LoVo (cell line): ENCODE results near the gene CRPPA.
"Not testable (repeated sequence)": the region's sequence is repeated elsewhere in the genome, so short reads cannot be mapped to it uniquely, and the experiment has no call there.

Source experiments
- DNase-seq: peaks from one replicate; pipeline ENCODE4 v3.0.0-alpha.2; 2016; ENCODE audit warnings: low spot score

Gene CRPPA

DNA sequence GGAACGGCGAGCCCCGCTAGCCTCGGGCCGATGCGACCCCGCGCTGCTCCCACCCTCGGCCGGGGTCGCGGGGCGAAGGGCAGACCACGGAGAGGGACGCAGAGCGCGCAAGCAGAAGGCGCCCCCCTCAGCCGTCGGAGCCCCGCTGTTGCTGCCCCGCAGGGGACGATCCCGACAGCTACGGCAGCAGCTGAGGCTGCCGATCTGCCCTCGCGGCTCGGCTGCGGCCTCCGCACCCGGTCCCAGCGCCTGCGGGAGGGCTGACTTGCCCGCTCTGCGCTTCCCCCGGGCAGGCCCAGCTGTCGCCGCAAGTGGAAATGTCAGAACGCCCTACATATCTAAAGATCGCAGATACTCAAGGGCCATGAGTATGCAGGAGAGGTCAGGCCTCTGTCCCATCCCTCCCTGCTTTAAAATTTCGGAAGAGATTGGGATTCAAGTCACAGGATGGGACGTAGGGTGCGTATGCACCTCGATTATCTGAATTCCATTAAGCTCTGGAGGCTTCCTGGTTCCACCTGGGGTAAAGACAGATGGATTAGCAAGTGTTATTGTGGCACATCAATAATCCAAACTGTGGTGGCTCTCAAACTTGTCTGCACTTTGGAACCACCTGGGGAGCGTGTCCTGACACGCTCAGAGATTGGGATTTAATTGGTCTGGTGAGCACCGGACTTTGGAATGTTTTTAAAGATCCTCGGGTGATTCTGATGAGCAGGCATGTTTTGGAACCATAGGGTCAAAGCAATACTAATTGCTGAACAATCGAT is at the start of gene CRPPA:
CRPPA (minus strand) TSS at position 206 of the 770 bp plus-strand sequence. CDS start 216 bp downstream, outside the sequence.
- DNase-seq = peak; percentile 80

DNA sequence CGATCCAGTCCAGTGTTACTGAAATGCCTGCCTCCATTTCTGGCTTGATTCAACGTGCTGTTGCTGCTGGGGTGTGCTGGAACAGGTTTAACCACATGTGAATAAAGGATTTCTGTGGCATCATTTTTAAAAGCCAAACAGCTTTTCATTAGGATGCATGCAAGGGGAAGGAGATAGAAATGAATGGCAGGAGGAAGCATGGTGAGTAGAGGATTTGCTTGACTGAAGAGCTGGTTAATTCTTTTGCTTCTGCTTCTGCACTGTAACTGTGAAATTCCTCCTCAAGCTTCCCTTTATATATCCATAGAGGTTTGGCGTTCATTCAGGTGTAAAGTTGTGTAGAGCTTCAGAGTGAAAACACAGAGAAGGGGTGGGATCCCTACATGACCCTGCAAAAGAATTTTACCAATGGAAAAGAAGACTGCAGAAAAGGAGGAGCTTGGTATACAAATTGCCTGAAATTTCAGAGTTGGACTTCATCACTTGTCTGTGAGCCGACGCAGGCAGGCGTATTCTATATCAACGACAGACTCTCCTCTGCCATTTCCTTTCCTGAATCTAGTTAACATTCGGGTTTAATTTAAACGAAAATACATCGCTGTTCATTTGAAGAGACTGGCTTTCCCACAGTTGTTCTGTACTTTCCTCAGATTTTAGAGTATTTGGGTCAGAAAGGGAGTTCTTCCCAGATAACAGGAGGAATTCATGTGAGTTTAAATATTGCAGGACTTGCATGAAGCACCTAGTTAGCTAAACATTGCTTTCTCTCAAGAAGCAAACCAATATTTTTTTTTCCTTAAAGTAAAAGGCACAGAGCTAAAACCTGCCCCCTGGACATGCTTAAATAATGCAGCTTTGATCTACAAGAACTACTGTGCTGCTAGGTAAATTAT is 44.4 kb upstream of the CRPPA start, which contains the start of gene SOSTDC1:
SOSTDC1 (minus strand) TSS at position 270 of the 893 bp plus-strand sequence; CDS start at position 200, 70 bp downstream.
- no peak for DNase-seq

DNA sequence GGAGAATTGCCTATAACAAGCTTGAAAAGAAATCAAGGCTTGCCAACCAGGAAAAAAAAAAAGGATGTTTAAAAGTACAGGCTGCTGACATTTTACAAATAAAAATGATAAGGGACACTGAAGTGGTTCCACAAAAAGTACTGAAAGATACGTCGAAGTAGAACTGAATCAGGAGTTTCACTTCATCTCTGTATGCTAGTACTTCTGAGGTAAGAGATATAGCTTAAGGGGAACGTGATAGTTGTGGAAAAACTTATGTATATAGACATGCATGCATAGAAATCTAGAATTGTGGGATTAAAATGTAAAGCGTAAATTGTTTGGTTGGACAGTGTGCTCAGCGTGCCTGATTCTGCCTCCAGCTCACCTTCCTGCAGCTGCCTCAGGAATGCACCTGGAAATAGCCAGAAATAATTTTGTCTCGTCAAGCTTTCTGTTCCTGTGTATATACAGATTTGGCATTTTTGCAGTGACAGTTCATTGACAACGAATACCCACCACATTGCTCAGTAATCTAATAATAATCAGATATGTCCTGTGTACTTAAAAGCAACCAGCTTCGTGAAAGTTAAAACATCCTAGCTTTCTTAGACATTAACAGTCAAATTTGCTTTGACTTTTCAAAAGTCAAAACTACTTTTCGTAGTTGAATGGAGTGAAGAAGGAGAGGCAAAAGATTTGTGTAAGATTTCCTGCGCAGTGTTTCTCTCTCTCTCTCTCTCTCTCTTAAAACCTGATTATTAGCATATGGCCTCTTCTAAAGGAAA is 42.8 kb upstream of the CRPPA start:
- no peak for DNase-seq

- no peak for DNase-seq
These were observed 42.2 kb upstream of the CRPPA start for GRCh38 chr7:16463520-16463919.

DNA sequence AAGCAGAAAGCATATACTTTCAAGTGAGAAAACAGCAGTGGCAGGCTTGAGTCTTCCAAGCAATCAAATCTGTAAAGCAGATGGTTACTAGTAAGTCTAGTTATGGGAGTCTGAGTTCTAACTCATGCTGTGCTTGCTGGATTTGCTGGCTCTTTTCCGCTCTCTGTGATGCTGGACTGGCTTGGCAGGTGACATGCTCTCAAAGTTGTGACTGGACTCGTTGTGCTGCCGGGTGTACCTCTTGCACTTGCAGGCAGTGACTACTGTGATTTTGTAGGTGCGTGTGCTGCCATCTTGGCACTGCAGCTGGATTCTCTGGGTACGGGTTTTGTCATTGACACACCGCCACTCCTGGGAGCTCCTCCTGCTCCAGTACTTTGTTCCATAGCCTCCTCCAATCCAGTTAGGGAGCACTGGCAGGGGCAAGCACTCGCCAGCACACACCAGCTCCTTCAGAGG is 41.1 kb upstream of the CRPPA start:
- no peak for DNase-seq

- no peak for DNase-seq
These were observed 39.6 kb upstream of the CRPPA start for GRCh38 chr7:16460789-16461493.

GRCh38 chr7:16456303-16456702 is 35.0 kb upstream of the CRPPA start:
- DNase-seq = not testable (repeated sequence)

DNA sequence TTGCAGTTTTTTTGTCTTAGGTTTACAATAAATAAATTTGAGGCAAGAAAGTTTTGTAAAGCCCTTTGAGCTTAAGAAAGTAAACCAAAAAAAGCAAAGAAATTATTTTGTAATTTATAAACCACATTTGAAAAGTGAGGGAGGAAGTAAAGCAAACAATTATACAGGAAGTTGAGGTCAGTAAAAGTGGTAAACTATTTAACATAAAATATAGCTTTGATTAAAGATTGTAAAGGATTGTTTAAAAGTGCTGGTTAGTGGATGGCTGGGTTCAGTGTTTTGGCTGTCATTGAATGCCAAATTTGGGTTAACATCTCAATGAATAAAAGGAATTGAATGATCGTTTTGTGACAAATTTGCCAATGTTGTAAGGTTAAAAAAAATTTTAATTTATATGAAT is 34.3 kb upstream of the CRPPA start:
- DNase-seq = no peak

GRCh38 chr7:16450366-16450765 is 29.0 kb upstream of the CRPPA start:
- no peak for DNase-seq

- DNase-seq = no peak
These were observed 26.5 kb upstream of the CRPPA start for GRCh38 chr7:16447876-16448275.

GRCh38 chr7:16446508-16446907 is 25.2 kb upstream of the CRPPA start:
- DNase-seq = no peak

GRCh38 chr7:16443871-16444270 is 22.5 kb upstream of the CRPPA start:
- DNase-seq = not testable (repeated sequence)

DNA sequence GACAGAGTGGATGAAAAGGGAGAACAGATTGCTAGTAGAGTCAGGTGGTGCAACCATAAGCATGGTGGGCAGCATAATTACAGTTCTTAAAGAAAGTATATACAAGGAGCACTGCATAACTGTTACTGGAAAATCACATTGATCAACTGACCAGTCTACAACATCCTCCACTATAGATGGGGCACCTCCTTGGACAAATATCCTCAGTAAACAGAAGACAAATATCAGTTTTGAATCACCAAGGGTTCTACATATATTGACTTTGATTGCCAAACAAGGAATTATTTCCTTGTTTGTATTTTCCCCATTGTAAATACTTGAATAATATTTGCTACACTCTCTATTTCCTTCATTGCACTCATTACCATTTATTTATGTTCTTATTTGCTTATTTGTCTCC is 17.6 kb upstream of the CRPPA start:
- no peak for DNase-seq

GRCh38 chr7:16436306-16436705 is 15.0 kb upstream of the CRPPA start:
- no peak for DNase-seq

DNA sequence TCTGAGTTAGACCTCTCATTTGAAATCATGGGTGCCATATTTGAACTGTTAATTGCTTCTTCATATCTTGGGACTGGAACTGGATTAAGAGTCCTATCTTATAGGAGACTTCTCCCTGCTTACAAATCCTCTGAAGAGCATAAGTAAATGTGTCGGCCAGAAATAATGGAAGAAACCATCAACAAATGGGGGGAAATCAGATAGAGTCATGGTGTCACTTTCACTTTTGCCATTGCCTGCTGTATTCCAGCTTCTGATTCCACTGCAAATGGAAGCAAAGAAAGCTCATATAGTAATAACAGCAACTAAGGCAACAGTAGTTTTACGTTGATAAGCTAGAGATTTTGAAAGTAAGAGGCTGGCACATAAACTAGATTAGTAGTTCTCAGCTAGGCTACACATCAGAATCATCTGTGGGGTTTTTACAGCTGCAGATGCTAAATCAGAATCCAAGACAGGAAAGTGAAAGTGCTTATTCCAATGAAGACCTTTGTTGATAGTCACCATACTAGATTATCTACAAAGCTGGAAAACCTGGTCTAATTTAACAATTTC is 12.3 kb upstream of the CRPPA start:
- no peak for DNase-seq

- no peak for DNase-seq
These were observed 11.0 kb upstream of the CRPPA start for GRCh38 chr7:16432425-16432731.

- DNase-seq = peak; percentile 50
These were observed 10.5 kb upstream of the CRPPA start for GRCh38 chr7:16431646-16432424.

DNA sequence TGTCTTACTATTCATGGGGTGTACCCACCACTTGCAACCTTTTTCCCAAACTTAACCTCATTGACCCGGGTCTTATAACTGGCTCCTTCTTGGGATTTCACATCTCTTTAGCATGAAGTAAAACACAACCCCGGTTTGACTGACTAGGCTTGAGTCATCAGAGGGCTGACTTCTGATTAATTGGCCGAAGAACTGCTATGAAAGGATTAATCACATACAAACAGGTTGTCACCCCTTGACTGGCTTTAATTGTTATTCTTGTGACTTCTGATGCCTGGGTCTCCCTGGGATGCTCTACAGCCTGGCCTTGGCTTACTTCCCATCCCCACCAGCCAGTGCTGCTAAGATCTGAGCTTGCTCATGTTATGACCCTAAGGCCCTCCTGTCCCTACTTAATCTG is 8.8 kb upstream of the CRPPA start:
- DNase-seq = no peak

- peak; percentile 38 for DNase-seq
These were observed 7.3 kb upstream of the CRPPA start for GRCh38 chr7:16428672-16429071.

GRCh38 chr7:16428182-16428581 is 6.8 kb upstream of the CRPPA start:
- no peak for DNase-seq

GRCh38 chr7:16423761-16424160 is 2.4 kb upstream of the CRPPA start:
- DNase-seq = no peak
